ENCODE data around the gene RC3H1. TPM values are rescaled to one million over a fixed set of nuclear protein-coding genes. Genes with fewer than 3 reads are reported as not detected.

RC3H1 gene
- total and polyA plus RNA-seq, 8 donors = 2.9 to 49.0 (median 11.2) TPM

Small RNA genes lying within 50 kb of the gene (small RNA-seq; reads per million reads assigned to genes)
- gene RNA5SP67 = 0 reads per million in 4 donors
- gene RNA5SP68 = 0 to 0.39 (median 0) reads per million in 4 donors

Other genes starting within 250 kb of the RC3H1 start
- gene DARS2, start 197.7 kb downstream of the RC3H1 start, total RNA-seq = 10 to 100 TPM in 4 of 5 donors, 1 to 10 TPM in 1; 3.1 to 36.8 (median 20.3) TPM
- gene DARS2, start 197.7 kb downstream of the RC3H1 start, polyA plus RNA-seq = 1 to 10 TPM; 4.8 to 5.4 (median 4.9) TPM
- 10 to 100 TPM in 1 of 5 donors, 1 to 10 TPM in 3, under 1 TPM in 1; 0.45 to 14.1 (median 4.1) TPM for gene CENPL, start 197.5 kb downstream of the RC3H1 start, total RNA-seq
- gene CENPL, start 197.5 kb downstream of the RC3H1 start, polyA plus RNA-seq = 1 to 10 TPM; 2.0 to 4.4 (median 2.6) TPM
- 100 to 1,000 TPM; 256 to 453 (median 353) TPM for gene GAS5, start 154.4 kb downstream of the RC3H1 start, total RNA-seq
- 1,000 to 10,000 TPM in 1 of 3 donors, 100 to 1,000 TPM in 2; 712 to 1,014 (median 897) TPM for gene GAS5, start 154.4 kb downstream of the RC3H1 start, polyA plus RNA-seq
- gene ZBTB37, start 154.0 kb downstream of the RC3H1 start, total RNA-seq = 10 to 100 TPM in 4 of 5 donors, under 1 TPM in 1; 0.29 to 62.9 (median 17.2) TPM
- gene ZBTB37, start 154.0 kb downstream of the RC3H1 start, polyA plus RNA-seq = under 1 TPM; 0.37 to 0.61 (median 0.55) TPM
- under 1 TPM in 2 of 5 donors, not detected in 3; 0.18 to 0.89 TPM for gene SERPINC1, start 105.0 kb downstream of the RC3H1 start, total RNA-seq
- under 1 TPM in 1 of 3 donors, not detected in 2; 0.20 TPM for gene SERPINC1, start 105.0 kb downstream of the RC3H1 start, polyA plus RNA-seq
- gene RABGAP1L, start 137.2 kb upstream of the RC3H1 start, total RNA-seq = 100 to 1,000 TPM in 2 of 5 donors, 10 to 100 TPM in 3; 53.3 to 238 (median 63.0) TPM
- 10 to 100 TPM; 14.2 to 15.9 (median 15.9) TPM for gene RABGAP1L, start 137.2 kb upstream of the RC3H1 start, polyA plus RNA-seq

Data from stomach (tissue), 8 donors.